Putamen (tissue), 1 donor: ENCODE data around the gene TMEM74B.

Experiments
- DNase-seq: peaks from one replicate; pipeline ENCODE4 v3.0.0-alpha.2; 2016; ENCODE audit warnings: low spot score

The TMEM74B gene

DNA sequence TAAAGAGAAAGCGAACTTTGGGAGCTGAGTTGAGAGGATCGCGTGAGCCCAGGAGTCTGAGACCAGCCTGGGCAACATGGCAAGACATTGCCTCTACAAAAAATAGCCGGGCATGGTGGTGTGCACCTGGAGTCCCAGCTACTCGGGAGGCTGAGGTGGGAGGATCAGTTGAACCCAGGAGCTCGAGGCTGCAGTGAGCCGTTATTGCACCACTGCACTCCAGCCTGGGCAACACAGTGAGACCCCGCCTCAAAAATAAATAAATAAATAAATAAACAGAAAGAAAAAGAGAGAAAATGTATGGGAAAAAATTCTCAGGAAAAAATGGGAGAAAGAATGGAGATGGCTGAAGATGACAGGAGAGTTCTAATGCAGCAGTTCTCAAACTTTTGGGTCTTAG lies 21.0 kb upstream of the TMEM74B start:
- no peak for DNase-seq

GRCh38 chr20:1204576-1204975 lies 19.8 kb upstream of the TMEM74B start:
- DNase-seq = no peak

GRCh38 chr20:1204113-1204512 lies 19.3 kb upstream of the TMEM74B start:
- no peak for DNase-seq

DNA sequence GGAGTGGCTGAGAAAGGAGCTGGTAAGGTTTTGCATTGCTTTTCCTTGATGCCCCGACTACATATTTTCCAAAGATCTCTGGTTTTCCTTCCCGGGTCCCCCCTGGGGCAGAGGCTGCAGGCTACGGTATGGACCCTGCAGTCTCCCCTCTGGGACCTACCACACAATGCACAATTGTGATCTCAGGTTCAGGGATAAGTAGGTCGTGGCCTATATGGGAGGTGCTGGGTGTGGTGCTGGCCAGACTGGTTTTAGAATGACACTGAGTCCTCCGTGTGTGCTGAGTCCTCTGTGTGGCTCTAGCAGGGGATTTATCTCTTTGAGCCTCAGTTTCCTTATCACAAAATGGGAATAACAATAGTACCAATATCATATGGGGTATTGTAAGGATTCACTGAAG lies 18.8 kb upstream of the TMEM74B start:
- no peak for DNase-seq

- DNase-seq = no peak
These were observed 18.2 kb upstream of the TMEM74B start, which contains the start of gene C20orf202 for GRCh38 chr20:1202762-1203504. Gene C20orf202 (plus strand): TSS chr20:1203454. CDS start chr20:1203586, 132 bp downstream.

DNA sequence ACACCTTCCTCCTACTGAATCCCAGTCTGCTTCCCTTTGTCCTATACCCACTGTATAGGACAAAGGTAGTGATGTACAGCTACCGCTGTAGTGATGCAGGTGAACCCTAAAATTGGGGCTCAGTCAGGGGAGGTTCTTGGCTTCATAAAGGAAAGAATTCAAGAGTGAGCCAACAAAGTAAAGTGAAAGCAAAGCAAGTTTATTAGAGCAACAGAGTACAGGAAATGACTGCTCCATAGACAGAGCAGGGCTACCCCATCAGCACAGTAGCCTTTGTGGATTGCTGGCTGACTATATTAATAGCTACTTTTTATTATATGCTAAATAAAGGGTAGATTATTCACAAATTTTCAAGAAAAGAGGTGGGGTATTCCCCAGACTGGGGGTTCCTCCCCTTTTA lies 15.2 kb upstream of the TMEM74B start:
- DNase-seq = no peak

- DNase-seq = no peak
These were observed 14.6 kb upstream of the TMEM74B start for GRCh38 chr20:1199212-1199873.

DNA sequence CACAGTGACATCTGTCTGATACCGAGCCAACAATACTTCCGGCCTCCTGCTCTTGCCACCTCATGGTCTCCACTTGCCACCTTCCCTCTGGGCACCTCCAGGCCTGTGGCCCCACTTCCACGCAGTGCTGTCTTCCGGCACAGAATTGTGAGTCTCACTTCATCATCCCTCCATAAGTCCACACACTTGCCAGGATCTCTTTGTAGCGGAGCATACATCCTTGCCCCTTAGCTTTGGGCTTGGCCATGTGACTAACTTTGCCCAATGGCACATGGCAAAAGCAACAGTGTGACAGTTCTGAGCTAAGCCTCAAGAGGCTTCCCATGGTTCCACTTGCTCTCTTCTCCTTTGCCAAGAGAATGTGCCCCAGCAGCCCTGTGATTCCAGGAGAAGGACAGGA lies 14.0 kb upstream of the TMEM74B start:
- no peak for DNase-seq

- DNase-seq = no peak
These were observed 13.0 kb upstream of the TMEM74B start for GRCh38 chr20:1197801-1198200.

DNA sequence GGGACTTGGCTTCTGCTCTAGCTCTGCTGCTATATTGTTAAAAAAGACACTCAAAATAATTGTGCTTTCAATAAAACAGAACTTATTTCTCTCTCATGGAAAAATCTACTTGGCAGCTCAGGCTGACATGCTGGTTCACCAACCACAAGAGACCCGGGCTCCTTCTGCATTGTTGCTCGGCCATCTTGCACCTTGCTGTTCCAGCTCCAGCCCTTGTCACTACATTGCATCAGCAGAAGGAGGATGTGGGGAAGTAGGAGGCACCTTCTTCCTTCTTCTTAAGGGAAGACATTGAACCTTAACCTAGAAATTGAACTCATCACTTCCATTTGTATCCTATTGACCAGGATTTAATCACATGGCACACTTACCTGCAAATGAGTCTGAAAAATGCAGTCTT lies 11.9 kb upstream of the TMEM74B start:
- no peak for DNase-seq

DNA sequence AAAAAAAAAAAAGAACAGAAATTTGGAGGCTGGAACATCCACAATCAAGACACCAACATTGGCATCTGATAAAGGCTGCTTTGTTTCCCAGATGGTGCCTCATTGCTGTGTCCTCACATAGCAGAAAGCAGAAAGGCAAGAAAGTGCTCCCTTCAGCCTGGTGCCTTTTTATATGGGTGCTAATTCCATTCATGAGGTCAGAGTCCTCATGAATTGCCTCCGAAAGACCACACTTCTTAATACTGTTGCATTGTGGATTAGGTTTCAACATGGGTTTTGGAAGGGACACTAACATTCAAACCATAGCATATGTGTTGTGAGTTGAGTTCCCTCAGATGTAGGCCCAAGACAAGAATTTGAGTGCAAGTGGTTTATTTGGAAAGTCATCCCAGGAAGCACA lies 10.4 kb upstream of the TMEM74B start:
- no peak for DNase-seq

- DNase-seq = no peak
These were observed 6.5 kb upstream of the TMEM74B start for GRCh38 chr20:1191299-1191698.

DNA sequence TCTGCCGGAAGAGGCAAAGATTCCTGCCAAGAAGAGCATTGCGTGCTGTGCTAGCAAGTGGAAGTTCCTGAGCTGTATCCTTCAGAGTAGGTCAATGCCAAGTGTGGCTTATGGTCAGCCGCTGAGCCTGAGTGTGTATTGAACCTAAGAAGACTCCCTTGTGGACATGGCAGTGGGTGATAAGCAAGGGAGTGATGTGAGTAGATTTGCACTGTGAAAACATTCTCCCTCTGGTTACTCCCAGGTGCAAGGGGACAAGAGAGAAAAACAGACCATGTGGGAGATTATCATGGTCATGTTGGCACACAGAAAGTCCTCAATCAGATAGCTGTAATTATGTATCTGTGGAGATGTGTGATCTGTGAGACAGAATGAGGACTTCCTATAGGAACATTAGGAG lies 6.1 kb upstream of the TMEM74B start:
- DNase-seq = no peak

DNA sequence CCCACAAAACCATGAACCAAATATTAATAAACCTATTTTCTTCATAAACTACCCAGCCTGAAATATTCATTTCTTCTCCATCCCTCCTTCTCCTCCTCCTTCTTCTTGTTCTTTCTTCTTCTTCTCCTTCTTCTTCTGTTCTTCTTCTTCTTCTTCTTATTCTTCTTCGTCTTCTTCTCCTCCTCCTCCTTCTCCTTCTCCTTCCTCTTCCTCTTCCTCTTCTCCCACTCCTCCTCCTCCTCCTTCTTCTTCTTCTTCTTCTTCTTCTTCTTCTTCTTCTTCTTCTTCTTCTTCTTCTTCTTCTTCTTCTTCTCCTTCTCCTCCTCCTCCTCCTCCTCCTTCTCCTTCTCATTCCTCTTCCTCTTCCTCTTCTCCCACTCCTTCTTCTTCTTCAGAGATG lies 5.0 kb upstream of the TMEM74B start:
- no peak for DNase-seq

DNA sequence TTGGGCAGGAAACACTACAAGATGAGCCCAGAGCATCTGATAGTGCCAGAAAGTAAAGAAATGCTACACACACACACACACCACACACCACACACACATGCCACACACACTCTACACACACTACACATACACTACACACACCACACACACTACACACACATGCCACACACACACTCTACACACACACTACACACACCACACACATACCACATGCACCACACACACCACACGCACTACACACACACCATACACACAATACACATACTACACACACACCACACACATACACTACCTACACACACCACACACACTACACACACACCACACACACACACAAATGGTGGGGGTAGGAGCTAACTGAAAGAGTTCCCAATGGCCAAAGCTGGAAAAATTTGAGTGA lies 3.6 kb upstream of the TMEM74B start:
- no peak for DNase-seq

DNA sequence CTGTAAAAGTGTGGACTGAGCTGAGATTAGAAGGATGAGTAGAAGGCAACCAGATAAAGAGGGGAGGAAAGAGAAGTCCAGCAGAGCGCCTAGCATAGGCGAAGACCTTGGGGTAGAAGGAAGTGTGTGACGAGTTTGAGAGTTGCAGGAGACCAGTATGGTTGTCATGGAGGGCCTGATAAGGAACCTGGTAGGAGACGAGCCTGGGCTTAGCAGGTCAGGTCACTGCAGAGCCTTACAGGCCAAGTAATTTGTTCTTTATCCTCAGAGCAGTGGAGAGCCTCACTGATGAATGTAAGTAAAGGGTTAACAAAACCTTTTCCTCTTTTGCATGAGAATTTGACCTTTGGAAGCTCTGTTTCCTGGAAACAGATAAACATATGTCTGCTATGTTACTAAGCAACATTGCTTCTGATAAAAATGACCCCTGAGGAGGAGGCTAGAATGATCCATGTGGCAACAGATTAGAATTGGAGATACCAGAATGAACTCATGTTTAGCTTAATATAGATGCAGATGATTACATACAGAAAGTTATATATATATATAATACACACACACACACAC lies 2.9 kb upstream of the TMEM74B start:
- DNase-seq = no peak

- no peak for DNase-seq
These were observed 1.7 kb upstream of the TMEM74B start for GRCh38 chr20:1186367-1186991.

DNA sequence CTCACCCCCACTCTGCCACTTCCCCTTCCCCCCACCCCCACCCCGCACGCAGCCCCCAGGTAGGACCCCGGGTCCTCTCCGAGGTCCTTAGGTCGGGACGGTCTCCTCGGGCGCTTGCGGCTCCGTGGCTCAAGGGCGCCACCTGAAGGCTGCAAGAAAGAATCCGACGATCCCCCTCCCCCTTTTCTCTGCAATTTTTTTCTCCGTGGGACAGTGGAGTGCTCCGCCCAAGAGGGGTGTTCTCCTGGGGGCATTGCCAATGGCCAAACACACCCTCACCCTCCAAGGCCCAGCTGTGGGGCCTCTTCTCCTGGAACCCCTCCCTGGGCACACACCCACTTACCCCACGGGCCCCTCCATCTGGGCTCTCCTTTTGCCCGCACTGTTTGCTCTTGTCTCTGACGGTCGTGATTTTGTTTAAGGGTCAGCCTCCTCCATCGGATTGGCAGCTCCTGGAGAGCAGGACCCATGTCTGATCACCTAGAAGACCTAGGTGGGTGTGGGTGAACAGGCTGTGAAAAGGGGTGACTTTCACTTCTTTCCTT lies 1.1 kb upstream of the TMEM74B start:
- DNase-seq = no peak

DNA sequence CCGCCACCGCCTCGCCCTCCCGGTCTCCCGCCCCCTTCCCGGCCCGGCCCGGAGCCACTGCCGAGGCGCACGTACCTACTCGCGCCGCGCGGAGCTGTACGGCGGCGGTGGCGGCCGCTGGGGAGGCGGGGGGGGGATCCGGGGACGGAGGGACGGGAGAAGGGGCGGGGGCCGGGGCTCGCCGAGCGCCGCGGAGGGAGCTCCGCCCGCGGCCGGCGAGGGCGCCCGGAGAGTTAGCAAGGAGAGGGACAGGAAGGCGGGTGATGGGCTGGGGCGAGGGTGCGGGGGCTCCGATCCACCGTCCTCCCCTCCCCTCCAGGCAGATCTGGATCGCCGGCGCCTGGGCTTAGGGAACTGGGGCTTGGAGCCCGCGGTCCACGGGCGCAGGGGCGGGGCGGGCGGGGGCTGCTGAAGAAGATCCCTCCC lies 548 bp upstream of the TMEM74B start:
- no peak for DNase-seq

GRCh38 chr20:1184260-1184637 lies 532 bp downstream of the TMEM74B start:
- DNase-seq = no peak

DNA sequence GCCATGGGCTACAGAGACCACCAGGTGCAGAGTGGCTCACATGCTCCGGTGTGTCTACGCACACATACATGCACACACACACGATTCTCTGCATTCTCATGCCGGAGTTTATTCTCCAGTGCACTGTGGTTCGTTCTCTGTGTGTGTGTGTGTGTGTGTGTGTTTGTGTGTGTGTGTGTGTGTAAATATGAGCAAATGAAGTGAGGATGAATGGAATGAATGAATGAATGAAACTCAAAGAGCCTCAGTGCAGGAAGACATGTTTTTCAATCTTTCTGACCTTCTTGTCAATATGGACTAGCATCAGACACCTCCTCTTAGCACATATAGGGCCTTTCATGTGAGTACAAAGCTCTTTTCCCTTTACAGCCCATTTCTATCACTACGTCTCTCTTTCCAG lies 1.6 kb downstream of the TMEM74B start:
- DNase-seq = no peak

- DNase-seq = no peak
These were observed 2.7 kb downstream of the TMEM74B start for GRCh38 chr20:1182106-1182505.

DNA sequence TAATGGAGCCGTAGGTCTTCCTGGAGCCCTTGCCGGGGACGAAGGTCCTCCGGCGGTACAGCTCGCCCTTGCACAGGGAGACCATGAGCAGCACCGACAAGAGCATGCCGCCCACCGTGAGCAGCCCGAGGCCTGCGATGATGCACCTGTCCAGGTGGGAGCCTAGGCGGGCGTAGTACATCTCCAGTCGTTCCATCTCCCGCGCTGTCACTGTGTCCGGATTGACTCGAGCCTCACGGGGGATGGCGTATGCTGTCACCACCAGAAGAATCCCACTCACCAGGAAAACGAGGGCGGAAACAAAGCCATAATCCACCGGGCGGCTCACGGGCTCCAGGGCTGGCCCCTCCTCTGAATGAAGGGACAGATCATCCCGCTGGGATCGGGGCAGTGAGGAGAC lies 3.8 kb downstream of the TMEM74B start:
- no peak for DNase-seq
